ENCODE measurements around the gene COL11A1.

GRCh38 chr1:102840741-102841140 is 267.6 kb downstream of the COL11A1 start:
- TF ChIP-seq TAF1 (IDR thresholded peaks at IDR 0.05; ENCODE audit: borderline replicate concordance, insufficient read depth, low read length) (no peak), POLR2AphosphoS5 (IDR thresholded peaks at IDR 0.05; ENCODE audit: low read depth, low read length) (no peak), SIN3A (IDR thresholded peaks at IDR 0.05; ENCODE audit: borderline replicate concordance, insufficient read depth, low read length) (no peak)
